ENCODE measurements around the gene FASTKD1.

Gene FASTKD1

GRCh38 chr2:169504651-169505050, 69.0 kb downstream of the FASTKD1 start:
- no peak overlapping the region for H3K4me3 ChIP-seq (ENCODE audit: low read depth, low read length)
- DNase-seq (ENCODE audit: low read depth) = no peak
- no peak for TF ChIP-seq CTCF (IDR thresholded peaks at IDR 0.05; ENCODE audit: low read depth, low read length, missing control alignments)

DNA sequence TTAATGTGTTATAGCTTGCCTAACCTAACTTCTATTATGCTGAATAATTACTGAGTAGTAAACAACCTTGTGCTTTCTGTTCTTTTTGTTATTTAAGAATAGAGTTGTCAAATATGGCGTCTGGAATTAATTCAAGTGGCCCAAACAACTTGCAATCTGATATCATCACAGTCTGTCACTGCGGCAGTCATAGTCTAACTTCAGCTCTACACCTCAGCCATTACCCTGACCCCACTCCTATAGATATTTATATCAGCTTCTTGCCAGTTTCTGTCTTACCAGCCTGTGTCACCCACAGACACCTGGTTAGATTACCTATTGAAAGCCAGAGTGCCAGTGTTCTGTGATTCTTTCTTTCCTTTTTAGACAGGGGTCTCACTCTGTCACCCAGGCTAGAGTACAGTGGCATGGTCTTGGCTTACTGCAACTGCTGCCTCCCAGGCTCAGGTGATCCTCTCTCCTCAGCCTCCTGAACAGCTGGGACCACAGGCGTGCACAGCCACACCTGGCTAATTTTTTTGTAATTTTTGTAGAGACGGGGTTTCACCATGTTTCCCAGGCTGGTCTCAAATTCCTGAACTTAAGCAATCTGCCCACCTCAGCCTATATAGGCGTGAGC, 78.2 kb downstream of the FASTKD1 start:
- DNase-seq (ENCODE audit: low read depth) = no peak
- TF ChIP-seq CTCF (IDR thresholded peaks at IDR 0.05; ENCODE audit: low read depth, low read length, missing control alignments) = no peak
- H3K4me3 ChIP-seq (ENCODE audit: low read depth, low read length) = no peak overlapping the region

DNA sequence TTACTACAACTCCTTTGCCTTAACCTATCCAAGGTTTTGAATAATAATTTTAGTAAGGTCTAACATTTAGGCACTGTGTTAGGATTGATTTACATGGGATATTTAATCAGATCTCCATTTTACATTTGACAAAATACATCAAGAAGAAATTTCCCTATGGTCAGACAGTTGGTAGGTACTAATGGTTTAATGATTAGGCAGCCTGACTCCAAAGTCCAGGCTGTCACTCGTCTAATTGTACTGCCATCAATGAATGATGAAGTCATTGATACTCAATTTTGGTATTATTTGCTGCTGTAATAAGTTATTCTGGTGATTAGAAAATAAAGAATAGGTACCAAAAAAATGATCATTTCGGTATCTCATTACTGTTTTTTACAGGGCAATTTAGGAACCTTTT, 80.3 kb downstream of the FASTKD1 start:
- DNase-seq (ENCODE audit: low read depth) = no peak
- H3K4me3 ChIP-seq (ENCODE audit: low read depth, low read length) = no peak overlapping the region
- TF ChIP-seq CTCF (IDR thresholded peaks at IDR 0.05; ENCODE audit: low read depth, low read length, missing control alignments) = no peak

DNA sequence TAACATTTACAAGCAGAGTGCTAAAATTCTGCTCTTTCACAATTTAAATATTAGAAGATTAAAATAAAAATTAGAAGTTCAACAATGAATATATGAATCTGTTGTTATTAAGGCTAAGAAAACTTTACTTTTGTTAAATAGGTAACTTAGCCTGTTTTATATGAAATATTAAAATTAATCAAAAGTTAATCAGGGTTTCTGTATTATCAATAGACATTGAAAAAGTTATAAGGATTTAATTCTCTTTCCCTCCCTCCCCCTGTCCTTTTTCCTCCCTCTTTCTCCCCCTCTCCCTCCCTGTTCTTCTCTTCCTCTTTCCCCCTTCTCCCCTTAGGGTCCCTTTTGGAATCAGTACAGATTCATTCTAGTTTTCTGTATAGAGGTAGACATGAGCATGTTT, 82.3 kb downstream of the FASTKD1 start:
- DNase-seq (ENCODE audit: low read depth) = no peak
- no peak overlapping the region for H3K4me3 ChIP-seq (ENCODE audit: low read depth, low read length)
- no peak for TF ChIP-seq CTCF (IDR thresholded peaks at IDR 0.05; ENCODE audit: low read depth, low read length, missing control alignments)

DNA sequence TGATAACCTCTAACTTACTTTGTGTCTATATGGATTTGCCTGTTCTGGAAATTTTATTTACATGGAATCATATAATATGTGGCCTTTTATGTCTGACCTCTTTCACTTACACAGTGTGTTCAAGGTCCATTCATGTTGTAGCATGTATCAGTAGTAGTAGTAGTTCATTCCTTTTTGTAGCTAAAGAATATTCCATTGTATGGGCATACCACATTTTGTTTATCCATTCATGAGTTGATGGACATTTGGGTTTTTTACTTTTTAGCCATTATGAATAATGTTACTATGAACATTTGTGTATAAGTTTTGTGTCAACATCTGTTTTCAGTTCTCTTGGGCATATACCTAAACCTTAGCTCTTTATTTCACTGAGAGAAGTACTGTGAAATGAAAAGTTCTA, 82.8 kb downstream of the FASTKD1 start:
- no peak for DNase-seq (ENCODE audit: low read depth)
- no peak overlapping the region for H3K4me3 ChIP-seq (ENCODE audit: low read depth, low read length)
- TF ChIP-seq CTCF (IDR thresholded peaks at IDR 0.05; ENCODE audit: low read depth, low read length, missing control alignments) = no peak

DNA sequence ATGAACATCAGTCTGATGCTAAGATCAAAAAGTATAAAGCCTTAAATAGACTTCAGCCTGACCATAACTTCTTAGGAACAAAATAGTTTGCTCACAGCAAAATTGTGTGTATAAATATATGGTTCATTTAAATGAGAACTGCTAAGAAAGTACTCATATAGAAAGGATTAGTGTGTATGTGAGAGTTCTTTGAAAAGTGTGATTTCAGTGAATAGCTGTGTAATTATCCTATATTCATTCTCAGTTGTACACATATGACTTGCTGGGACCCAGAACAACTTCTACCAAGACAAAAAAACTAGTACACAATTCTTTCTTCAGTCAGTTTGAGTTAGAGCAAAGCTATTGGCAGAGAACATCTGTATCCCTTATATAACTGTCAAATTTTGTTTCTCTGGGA, 87.2 kb downstream of the FASTKD1 start:
- no peak for DNase-seq (ENCODE audit: low read depth)
- no peak overlapping the region for H3K4me3 ChIP-seq (ENCODE audit: low read depth, low read length)
- no peak for TF ChIP-seq CTCF (IDR thresholded peaks at IDR 0.05; ENCODE audit: low read depth, low read length, missing control alignments)

- no peak for DNase-seq (ENCODE audit: low read depth)
- no peak for TF ChIP-seq CTCF (IDR thresholded peaks at IDR 0.05; ENCODE audit: low read depth, low read length, missing control alignments)
- no peak overlapping the region for H3K4me3 ChIP-seq (ENCODE audit: low read depth, low read length)
Observed at GRCh38 chr2:169485650-169486138, 88.0 kb downstream of the FASTKD1 start.
